NCI-H748 (cell line): Measurements from ENCODE around the gene ANKRD29.
"Not testable (repeated sequence)": the region's sequence is repeated elsewhere in the genome, so short reads cannot be mapped to it uniquely, and the experiment has no call there.

Source experiments
- DNase-seq: peaks from one replicate; lab custom pipeline; 2025; ENCODE audit not compliant: unreplicated experiment; lab: John Stamatoyannopoulos, UW

The ANKRD29 gene

GRCh38 chr18:23565916-23566547 is 96.7 kb downstream of the ANKRD29 start:
- DNase-seq = no peak

DNA sequence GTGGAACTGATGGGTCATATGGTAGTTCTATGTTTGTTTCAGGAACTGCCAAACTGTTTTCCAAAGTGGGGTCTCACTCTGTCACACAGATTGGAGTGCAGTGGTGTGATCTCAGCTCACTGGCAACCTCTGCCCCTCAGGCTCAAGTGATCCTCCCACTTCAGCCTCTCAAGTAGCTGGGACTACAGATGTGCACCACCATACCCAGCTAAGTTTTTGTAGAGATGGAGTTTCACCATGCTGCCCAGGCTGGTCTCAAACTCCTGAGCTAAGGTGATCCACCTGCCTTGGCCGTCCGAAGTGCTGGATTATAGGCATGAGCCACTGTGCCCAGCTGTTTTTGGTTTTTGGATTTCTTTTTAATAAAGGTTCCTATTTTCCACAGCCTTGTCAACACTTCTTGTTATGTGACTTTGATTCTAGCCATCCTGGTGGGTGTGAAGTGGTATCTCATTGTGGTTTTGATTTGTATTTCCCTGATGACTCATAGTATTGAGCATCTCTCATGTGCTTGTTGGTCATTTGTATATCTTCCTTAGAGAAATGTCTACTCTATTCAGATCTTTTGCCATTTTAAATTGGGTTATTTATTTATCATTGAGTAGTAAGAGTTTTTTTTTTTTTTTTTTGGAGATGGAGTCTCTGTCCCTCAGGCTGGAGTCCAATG is 99.2 kb downstream of the ANKRD29 start:
- no peak for DNase-seq

DNA sequence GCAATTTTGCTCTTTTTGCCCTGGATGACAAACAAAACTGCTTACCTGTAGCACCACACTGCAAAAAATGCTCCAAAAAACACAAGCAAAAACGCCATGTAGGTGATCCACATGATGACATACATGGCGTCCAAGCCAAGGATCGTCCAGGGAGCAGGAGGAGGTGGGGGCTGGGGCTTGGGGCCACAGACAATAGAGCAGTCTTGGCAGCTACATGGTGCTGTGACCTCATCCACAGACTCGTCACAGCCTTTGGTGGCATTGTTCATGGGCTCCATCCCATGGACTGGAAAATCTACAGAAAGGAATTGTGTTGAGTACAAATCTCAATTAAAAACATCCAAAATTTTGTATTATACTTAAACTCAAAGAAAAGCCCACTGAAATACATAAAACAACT is 102.5 kb downstream of the ANKRD29 start:
- DNase-seq = no peak

- DNase-seq = not testable (repeated sequence)
Observed at GRCh38 chr18:23557511-23557910, 105.2 kb downstream of the ANKRD29 start.

DNA sequence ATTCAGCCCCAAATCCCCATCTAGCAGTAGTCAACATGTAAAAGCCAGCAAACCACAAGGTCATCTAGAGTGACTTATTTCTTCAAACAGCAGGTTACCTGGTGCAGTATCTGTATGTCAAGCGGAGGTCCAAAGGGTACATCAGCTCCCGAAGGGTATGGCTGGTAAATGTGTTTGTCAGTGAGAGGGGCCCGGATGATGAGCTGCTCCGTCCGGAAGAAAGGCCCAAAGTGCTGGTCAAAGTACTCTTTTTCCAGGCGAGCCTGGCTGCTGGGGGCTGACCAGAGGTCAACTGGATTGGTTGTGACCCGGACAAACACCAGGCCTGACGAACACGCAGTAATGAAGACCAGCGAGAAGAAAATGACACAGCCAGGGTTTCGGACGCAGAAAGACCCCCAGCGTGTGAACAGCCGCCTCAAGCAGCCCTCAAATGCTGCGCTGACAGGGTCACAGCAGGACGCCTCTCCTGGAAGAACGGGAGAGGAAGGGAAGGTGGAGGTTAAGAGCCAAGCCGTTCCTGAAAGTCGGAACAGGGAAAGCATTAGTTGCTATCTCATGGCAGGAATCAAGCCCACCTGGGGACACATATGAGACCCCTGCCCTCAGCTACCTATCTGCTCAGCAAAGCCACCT is 106.4 kb downstream of the ANKRD29 start:
- DNase-seq = no peak

DNA sequence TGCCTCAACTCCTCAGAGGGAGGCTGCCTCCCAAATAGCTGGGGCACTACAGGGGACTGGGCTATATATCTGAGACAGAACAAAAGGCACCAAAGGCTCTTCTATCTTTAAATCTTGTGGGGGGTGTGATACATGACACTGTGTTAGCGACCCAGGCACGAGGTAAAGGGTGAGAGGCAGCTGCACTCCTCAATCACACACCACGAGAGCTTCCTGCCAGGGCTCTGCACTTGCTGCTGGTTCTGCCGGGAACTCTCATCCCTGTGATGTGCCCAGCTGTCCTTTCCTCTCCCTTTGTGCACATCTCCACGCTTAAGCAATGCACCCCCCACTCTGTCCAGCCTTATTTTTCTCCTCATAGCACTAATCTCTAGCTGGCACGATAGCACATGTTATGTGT is 108.8 kb downstream of the ANKRD29 start:
- DNase-seq = no peak

GRCh38 chr18:23552505-23552904 is 110.2 kb downstream of the ANKRD29 start:
- no peak for DNase-seq

GRCh38 chr18:23551978-23552377 is 110.7 kb downstream of the ANKRD29 start:
- DNase-seq = no peak

- no peak for DNase-seq
Observed at GRCh38 chr18:23550898-23551297, 111.8 kb downstream of the ANKRD29 start.
